T1000 (cell line): ENCODE results near the gene CD46.
A peak's percentile ranks its signal among the peaks of the same experiment; 100 is the strongest.

Experiments used
- DNase-seq: peaks from one replicate; lab custom pipeline; 2025; ENCODE audit warnings: mixed read lengths; lab: John Stamatoyannopoulos, UW

CD46 gene

GRCh38 chr1:207797229-207797973 is 45.5 kb downstream of the CD46 start:
- DNase-seq, result peak; percentile 70

GRCh38 chr1:207798847-207799246 is 47.0 kb downstream of the CD46 start:
- DNase-seq, result no peak

GRCh38 chr1:207799989-207800648 is 48.3 kb downstream of the CD46 start:
- no peak for DNase-seq

GRCh38 chr1:207801819-207802218 is 50.0 kb downstream of the CD46 start:
- no peak for DNase-seq

GRCh38 chr1:207803678-207804077 is 51.8 kb downstream of the CD46 start:
- DNase-seq, result no peak

GRCh38 chr1:207804721-207805468 is 53.0 kb downstream of the CD46 start:
- no peak for DNase-seq

GRCh38 chr1:207805841-207806421 is 54.1 kb downstream of the CD46 start:
- peak; percentile 32 for DNase-seq

GRCh38 chr1:207806531-207807325 is 54.9 kb downstream of the CD46 start:
- DNase-seq, result no peak

GRCh38 chr1:207807326-207807689 is 55.5 kb downstream of the CD46 start:
- DNase-seq, result no peak

- no peak for DNase-seq
These were observed 56.0 kb downstream of the CD46 start for GRCh38 chr1:207807690-207808321.

- DNase-seq, result no peak
These were observed 56.5 kb downstream of the CD46 start for GRCh38 chr1:207808322-207808705.

- no peak for DNase-seq
These were observed 57.2 kb downstream of the CD46 start for GRCh38 chr1:207808911-207809555.

- DNase-seq, result no peak
These were observed 58.3 kb downstream of the CD46 start for GRCh38 chr1:207810173-207810572.

GRCh38 chr1:207810606-207811295 is 58.9 kb downstream of the CD46 start:
- no peak for DNase-seq

- no peak for DNase-seq
These were observed 59.5 kb downstream of the CD46 start for GRCh38 chr1:207811319-207811718.

GRCh38 chr1:207811920-207812720 is 60.3 kb downstream of the CD46 start:
- no peak for DNase-seq

- no peak for DNase-seq
These were observed 61.1 kb downstream of the CD46 start for GRCh38 chr1:207812778-207813511.

- no peak for DNase-seq
These were observed 61.6 kb downstream of the CD46 start for GRCh38 chr1:207813512-207813881.

GRCh38 chr1:207813946-207814345 is 62.1 kb downstream of the CD46 start:
- no peak for DNase-seq
